Endothelial cell of umbilical vein (primary cell): ENCODE data around the gene EPX.

Experiments
- EZH2 ChIP-seq: IDR thresholded peaks from 2 replicates; pipeline ENCODE4 v1.6.1; 2012; ENCODE audit warnings: borderline replicate concordance, low read depth, mild to moderate bottlenecking, moderate library complexity, low read length, inconsistent platforms; ENCODE audit not compliant: severe bottlenecking
- FOS ChIP-seq: IDR thresholded peaks from 2 replicates; pipeline ENCODE4 v1.6.1; 2011; ENCODE audit warnings: mild to moderate bottlenecking, low read length, moderate library complexity, borderline replicate concordance; ENCODE audit not compliant: insufficient read depth
- GATA2 ChIP-seq: IDR thresholded peaks from 2 replicates; pipeline ENCODE4 v1.7.0; 2011; ENCODE audit warnings: low read depth, mild to moderate bottlenecking, moderate library complexity, mixed read lengths, low read length; ENCODE audit not compliant: insufficient read length, insufficient read depth
- JUN ChIP-seq: IDR thresholded peaks from 2 replicates; pipeline ENCODE4 v1.6.1; 2011; ENCODE audit warnings: borderline replicate concordance, low read depth; ENCODE audit not compliant: insufficient read length, insufficient read depth
- MYC ChIP-seq: IDR thresholded peaks from one replicate; pipeline ENCODE4 v1.6.1; 2011; ENCODE audit warnings: mild to moderate bottlenecking, low read depth, low read length
- POLR2A ChIP-seq: IDR thresholded peaks from 2 replicates; pipeline ENCODE4 v1.6.1; 2012; ENCODE audit warnings: low read depth, mild to moderate bottlenecking, control low read depth, low read length
- POLR2AphosphoS5 ChIP-seq: IDR thresholded peaks from 2 replicates; pipeline ENCODE4 v1.6.1; 2012; ENCODE audit warnings: low read depth, mild to moderate bottlenecking, control low read depth, low read length, moderate library complexity; ENCODE audit not compliant: insufficient read depth
- TF ChIP-seq, protein P1 (sequence below), 2 donors: IDR thresholded peaks; 1 replicate in 1 of 2; 2 replicates in 1 of 2; pipeline ENCODE4 v1.5.1; 2011; ENCODE audit warnings: low read length in 2 of 2, mild to moderate bottlenecking in 2 of 2, moderate library complexity in 2 of 2, control low read depth in 1 of 2, inconsistent platforms in 1 of 2, low read depth in 1 of 2; ENCODE audit not compliant: insufficient read depth in 1 of 2; ENCODE audit errors: extremely low read depth in 1 of 2
- TF ChIP-seq, protein P2 (sequence below): IDR thresholded peaks from 2 replicates; pipeline ENCODE4 v1.6.1; 2011; ENCODE audit not compliant: insufficient read depth, insufficient read length

GRCh38 chr17:58215685-58216084, 23.2 kb downstream of the EPX start:
- TF ChIP-seq, protein P1, sequence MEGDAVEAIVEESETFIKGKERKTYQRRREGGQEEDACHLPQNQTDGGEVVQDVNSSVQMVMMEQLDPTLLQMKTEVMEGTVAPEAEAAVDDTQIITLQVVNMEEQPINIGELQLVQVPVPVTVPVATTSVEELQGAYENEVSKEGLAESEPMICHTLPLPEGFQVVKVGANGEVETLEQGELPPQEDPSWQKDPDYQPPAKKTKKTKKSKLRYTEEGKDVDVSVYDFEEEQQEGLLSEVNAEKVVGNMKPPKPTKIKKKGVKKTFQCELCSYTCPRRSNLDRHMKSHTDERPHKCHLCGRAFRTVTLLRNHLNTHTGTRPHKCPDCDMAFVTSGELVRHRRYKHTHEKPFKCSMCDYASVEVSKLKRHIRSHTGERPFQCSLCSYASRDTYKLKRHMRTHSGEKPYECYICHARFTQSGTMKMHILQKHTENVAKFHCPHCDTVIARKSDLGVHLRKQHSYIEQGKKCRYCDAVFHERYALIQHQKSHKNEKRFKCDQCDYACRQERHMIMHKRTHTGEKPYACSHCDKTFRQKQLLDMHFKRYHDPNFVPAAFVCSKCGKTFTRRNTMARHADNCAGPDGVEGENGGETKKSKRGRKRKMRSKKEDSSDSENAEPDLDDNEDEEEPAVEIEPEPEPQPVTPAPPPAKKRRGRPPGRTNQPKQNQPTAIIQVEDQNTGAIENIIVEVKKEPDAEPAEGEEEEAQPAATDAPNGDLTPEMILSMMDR (IDR thresholded peaks at IDR 0.05; ENCODE audit: extremely low read depth in 1 of 2, insufficient read depth in 1 of 2, low read depth in 1 of 2, low read length in 2 of 2) = no peak
- TF ChIP-seq POLR2AphosphoS5 = no peak
- TF ChIP-seq EZH2 = no peak
- no peak for TF ChIP-seq POLR2A
- TF ChIP-seq, protein P2, sequence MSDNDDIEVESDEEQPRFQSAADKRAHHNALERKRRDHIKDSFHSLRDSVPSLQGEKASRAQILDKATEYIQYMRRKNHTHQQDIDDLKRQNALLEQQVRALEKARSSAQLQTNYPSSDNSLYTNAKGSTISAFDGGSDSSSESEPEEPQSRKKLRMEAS = no peak
- TF ChIP-seq MYC = no peak
- no peak for TF ChIP-seq GATA2
- no peak for TF ChIP-seq JUN
- TF ChIP-seq FOS = no peak
